K562 (cell line): ENCODE data around the gene FDX2. TPM values are rescaled to one million over a fixed set of nuclear protein-coding genes. Genes with fewer than 3 reads are reported as not detected.
A peak's percentile ranks its signal among the peaks of the same experiment; 100 is the strongest.

ENCODE experiments used
- ADNP ChIP-seq: fragments of 200-800 bp; sonication (Bioruptor generic); IDR thresholded peaks from 2 replicates; pipeline ENCODE4 v1.6.1; 2016; ENCODE audit warnings: missing genetic modification characterization, missing compliant biosample characterization
- CBFB ChIP-seq: sonication (generic); formaldehyde crosslinking; IDR thresholded peaks from 2 replicates; pipeline ENCODE4 v1.4.0; 2020; ENCODE audit warnings: mild to moderate bottlenecking, missing genetic modification reagents
- DACH1 ChIP-seq: fragments of 450-650 bp; IDR thresholded peaks from 2 replicates; pipeline ENCODE4 v1.6.1; 2018; ENCODE audit not compliant: partially characterized antibody
- HNRNPL ChIP-seq: fragments of 200-400 bp; formaldehyde crosslinking; IDR thresholded peaks from 2 replicates; pipeline ENCODE4 v1.6.1; 2017; ENCODE audit warnings: low read depth, mild to moderate bottlenecking, low read length
- HNRNPLL ChIP-seq: fragments of 200-400 bp; formaldehyde crosslinking; IDR thresholded peaks from 2 replicates; pipeline ENCODE4 v1.6.1; 2017; ENCODE audit warnings: low read length, low read depth, mild to moderate bottlenecking; ENCODE audit not compliant: poor library complexity, severe bottlenecking
- HNRNPUL1 ChIP-seq: fragments of 200-400 bp; formaldehyde crosslinking; IDR thresholded peaks from 2 replicates; pipeline ENCODE4 v1.6.1; 2017; ENCODE audit warnings: low read length
- KAT2B ChIP-seq: IDR thresholded peaks from one replicate; pipeline ENCODE4 v1.6.1; 2012; ENCODE audit warnings: low read depth, mild to moderate bottlenecking, control low read depth, inconsistent platforms, low read length, moderate library complexity
- KLF10 ChIP-seq: fragments of 250-450 bp; sonication (Bioruptor Pico); IDR thresholded peaks from 2 replicates; pipeline ENCODE4 v1.6.1; 2021; ENCODE audit warnings: matching md5 sums
- MCM5 ChIP-seq: fragments of 450-650 bp; IDR thresholded peaks from 2 replicates; pipeline ENCODE4 v1.6.1; 2016; ENCODE audit warnings: low read depth
- MCM7 ChIP-seq, 2 experiments: fragments of 450-650 bp; IDR thresholded peaks; 2 replicates each; pipeline ENCODE4 v1.6.1; 2016 to 2018
- NFATC3 ChIP-seq: fragments of 450-650 bp; IDR thresholded peaks from 2 replicates; pipeline ENCODE4 v1.6.1; 2017; ENCODE audit warnings: mild to moderate bottlenecking
- RBBP5 ChIP-seq: fragments of 200-600 bp; sonication (generic); IDR thresholded peaks from 2 replicates; pipeline ENCODE4 v1.6.1; 2012; ENCODE audit warnings: borderline replicate concordance, mild to moderate bottlenecking, low read length, control low read depth, inconsistent platforms; ENCODE audit not compliant: insufficient read depth, poor library complexity, severe bottlenecking
- SETDB1 ChIP-seq: IDR thresholded peaks from one replicate; pipeline ENCODE4 v1.6.1; 2012; ENCODE audit warnings: low read length, control low read depth, inconsistent platforms
- XRCC3 ChIP-seq: fragments of 450-650 bp; IDR thresholded peaks from 2 replicates; pipeline ENCODE4 v1.6.1; 2017; ENCODE audit warnings: mild to moderate bottlenecking, moderate library complexity
- ZFP36 ChIP-seq: fragments of 150-350 bp; IDR thresholded peaks from 2 replicates; pipeline ENCODE4 v1.6.1; 2018; ENCODE audit warnings: low read length, low read depth; ENCODE audit not compliant: partially characterized antibody
- ZNF143 ChIP-seq: sonication (generic); formaldehyde crosslinking; IDR thresholded peaks from 2 replicates; pipeline ENCODE4 v1.9.0; 2022; ENCODE audit warnings: mild to moderate bottlenecking, missing genetic modification reagents
- ZNF232 ChIP-seq: sonication (generic); formaldehyde crosslinking; IDR thresholded peaks from 2 replicates; pipeline ENCODE4 v1.8.0; 2022; ENCODE audit warnings: mild to moderate bottlenecking, missing genetic modification reagents
- polyA plus RNA-seq, 8 experiments: library from polyadenylated mRNA; depleted of rRNA in 4 of 8; stranded (reverse) in 5 of 8; unstranded in 3 of 8; fragments of >200 nt; fragmentation: Nextera tagmentation in 2 of 8; fragmentation: Illumina TruSeq in 1 of 8; extraction: Ambion mirVana in 2 of 8; extraction: Trizol in 1 of 8; gene quantifications; 2 replicates each; pipeline versions ENCODE4 v1.2.1 to v1.2.3, GENCODE V29; 2011 to 2014; ENCODE audit warnings: inconsistent platforms in 1 of 8, missing spikeins in 1 of 8
- total RNA-seq, 7 experiments: library from RNA; depleted of rRNA in 6 of 7; stranded (reverse); fragments of >200 nt in 6 of 7; fragmentation: Illumina TruSeq in 2 of 7; extraction: Trizol in 2 of 7; gene quantifications; 2 replicates each; pipeline versions ENCODE4 v1.2.1 to v1.2.3, GENCODE V29; 2011 to 2021; ENCODE audit warnings: low replicate concordance in 1 of 7
- TF ChIP-seq, protein P1 (sequence below): fragments of 250-450 bp; sonication (Bioruptor Pico); IDR thresholded peaks from 2 replicates; pipeline ENCODE4 v1.5.0; 2021; ENCODE audit warnings: mild to moderate bottlenecking, borderline replicate concordance
- TF ChIP-seq, protein P2 (sequence below): sonication (generic); formaldehyde crosslinking; IDR thresholded peaks from 2 replicates; pipeline ENCODE4 v1.9.0; 2022; ENCODE audit warnings: mild to moderate bottlenecking, missing genetic modification reagents
- TF ChIP-seq, protein P3 (sequence below): IDR thresholded peaks from 2 replicates; pipeline ENCODE4 v1.6.1; 2014; ENCODE audit warnings: antibody characterized with exemption
- TF ChIP-seq, protein P4 (sequence below): fragments of 250-450 bp; sonication (Bioruptor Pico); IDR thresholded peaks from 2 replicates; pipeline ENCODE4 v1.4.0; 2020; ENCODE audit warnings: mild to moderate bottlenecking, moderate library complexity, borderline replicate concordance
- TF ChIP-seq, protein P5 (sequence below): fragments of 450-650 bp; formaldehyde crosslinking; IDR thresholded peaks from 2 replicates; pipeline ENCODE4 v1.4.0; 2020; ENCODE audit warnings: mild to moderate bottlenecking, moderate library complexity

Gene FDX2
- total and polyA plus RNA-seq, 9 of the 15 experiments (the other 6 are each of a cell fraction or from before 2014, with no cell fraction given): 2.5 to 49.8 (median 29.7) TPM

DNA sequence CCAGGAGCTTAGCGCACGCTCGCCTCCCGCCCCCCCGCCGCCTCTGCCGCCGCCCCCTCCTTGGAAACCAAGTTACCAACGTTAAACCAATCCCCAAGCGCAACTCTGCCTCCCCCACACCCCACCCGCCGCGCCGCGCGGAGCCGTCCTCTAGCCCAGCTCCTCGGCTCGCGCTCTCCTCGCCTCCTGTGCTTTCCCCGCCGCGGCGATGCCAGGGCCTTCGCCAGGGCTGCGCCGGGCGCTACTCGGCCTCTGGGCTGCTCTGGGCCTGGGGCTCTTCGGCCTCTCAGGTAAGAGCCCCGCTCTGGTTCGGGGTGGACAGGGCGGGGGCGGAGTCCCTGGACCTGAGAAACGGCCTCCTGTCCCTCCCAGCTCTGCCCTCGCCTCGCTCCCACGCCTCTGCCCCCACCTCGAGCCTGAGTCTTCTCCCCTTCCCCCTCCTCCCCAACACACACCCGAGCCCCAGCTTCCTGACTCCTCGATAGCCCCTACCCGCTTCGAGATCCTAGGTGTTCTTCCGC, 25.9 kb downstream of the FDX2 start, which contains the start of gene ICAM5 (continued):
- TF ChIP-seq, protein P1, sequence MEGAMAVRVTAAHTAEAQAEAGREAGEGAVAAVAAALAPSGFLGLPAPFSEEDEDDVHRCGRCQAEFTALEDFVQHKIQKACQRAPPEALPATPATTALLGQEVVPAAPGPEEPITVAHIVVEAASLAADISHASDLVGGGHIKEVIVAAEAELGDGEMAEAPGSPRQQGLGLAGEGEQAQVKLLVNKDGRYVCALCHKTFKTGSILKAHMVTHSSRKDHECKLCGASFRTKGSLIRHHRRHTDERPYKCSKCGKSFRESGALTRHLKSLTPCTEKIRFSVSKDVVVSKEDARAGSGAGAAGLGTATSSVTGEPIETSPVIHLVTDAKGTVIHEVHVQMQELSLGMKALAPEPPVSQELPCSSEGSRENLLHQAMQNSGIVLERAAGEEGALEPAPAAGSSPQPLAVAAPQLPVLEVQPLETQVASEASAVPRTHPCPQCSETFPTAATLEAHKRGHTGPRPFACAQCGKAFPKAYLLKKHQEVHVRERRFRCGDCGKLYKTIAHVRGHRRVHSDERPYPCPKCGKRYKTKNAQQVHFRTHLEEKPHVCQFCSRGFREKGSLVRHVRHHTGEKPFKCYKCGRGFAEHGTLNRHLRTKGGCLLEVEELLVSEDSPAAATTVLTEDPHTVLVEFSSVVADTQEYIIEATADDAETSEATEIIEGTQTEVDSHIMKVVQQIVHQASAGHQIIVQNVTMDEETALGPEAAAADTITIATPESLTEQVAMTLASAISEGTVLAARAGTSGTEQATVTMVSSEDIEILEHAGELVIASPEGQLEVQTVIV (CRISPR knock-in tag): no peak
- TF ChIP-seq XRCC3 (no peak), HNRNPLL (no peak), MCM5 (no peak), MCM7 (IDR thresholded peaks at IDR 0.05) (no peak), ADNP (tag) (no peak), SETDB1 (no peak), ZNF143 (no peak), KAT2B (no peak), RBBP5 (no peak), ZFP36 (peak; percentile 29), NFATC3 (no peak), ZNF232 (CRISPR knock-in tag) (no peak), HNRNPL (peak; percentile 87), KLF10 (CRISPR knock-in tag) (no peak), HNRNPUL1 (no peak), CBFB (no peak), DACH1 (no peak)
- TF ChIP-seq, protein P2, sequence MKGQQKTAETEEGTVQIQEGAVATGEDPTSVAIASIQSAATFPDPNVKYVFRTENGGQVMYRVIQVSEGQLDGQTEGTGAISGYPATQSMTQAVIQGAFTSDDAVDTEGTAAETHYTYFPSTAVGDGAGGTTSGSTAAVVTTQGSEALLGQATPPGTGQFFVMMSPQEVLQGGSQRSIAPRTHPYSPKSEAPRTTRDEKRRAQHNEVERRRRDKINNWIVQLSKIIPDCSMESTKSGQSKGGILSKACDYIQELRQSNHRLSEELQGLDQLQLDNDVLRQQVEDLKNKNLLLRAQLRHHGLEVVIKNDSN: no peak
- TF ChIP-seq, protein P3, sequence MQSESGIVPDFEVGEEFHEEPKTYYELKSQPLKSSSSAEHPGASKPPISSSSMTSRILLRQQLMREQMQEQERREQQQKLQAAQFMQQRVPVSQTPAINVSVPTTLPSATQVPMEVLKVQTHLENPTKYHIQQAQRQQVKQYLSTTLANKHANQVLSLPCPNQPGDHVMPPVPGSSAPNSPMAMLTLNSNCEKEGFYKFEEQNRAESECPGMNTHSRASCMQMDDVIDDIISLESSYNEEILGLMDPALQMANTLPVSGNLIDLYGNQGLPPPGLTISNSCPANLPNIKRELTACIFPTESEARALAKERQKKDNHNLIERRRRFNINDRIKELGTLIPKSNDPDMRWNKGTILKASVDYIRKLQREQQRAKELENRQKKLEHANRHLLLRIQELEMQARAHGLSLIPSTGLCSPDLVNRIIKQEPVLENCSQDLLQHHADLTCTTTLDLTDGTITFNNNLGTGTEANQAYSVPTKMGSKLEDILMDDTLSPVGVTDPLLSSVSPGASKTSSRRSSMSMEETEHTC: no peak
- TF ChIP-seq, protein P4, sequence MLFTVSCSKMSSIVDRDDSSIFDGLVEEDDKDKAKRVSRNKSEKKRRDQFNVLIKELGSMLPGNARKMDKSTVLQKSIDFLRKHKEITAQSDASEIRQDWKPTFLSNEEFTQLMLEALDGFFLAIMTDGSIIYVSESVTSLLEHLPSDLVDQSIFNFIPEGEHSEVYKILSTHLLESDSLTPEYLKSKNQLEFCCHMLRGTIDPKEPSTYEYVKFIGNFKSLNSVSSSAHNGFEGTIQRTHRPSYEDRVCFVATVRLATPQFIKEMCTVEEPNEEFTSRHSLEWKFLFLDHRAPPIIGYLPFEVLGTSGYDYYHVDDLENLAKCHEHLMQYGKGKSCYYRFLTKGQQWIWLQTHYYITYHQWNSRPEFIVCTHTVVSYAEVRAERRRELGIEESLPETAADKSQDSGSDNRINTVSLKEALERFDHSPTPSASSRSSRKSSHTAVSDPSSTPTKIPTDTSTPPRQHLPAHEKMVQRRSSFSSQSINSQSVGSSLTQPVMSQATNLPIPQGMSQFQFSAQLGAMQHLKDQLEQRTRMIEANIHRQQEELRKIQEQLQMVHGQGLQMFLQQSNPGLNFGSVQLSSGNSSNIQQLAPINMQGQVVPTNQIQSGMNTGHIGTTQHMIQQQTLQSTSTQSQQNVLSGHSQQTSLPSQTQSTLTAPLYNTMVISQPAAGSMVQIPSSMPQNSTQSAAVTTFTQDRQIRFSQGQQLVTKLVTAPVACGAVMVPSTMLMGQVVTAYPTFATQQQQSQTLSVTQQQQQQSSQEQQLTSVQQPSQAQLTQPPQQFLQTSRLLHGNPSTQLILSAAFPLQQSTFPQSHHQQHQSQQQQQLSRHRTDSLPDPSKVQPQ (CRISPR knock-in tag): no peak
- TF ChIP-seq, protein P5, sequence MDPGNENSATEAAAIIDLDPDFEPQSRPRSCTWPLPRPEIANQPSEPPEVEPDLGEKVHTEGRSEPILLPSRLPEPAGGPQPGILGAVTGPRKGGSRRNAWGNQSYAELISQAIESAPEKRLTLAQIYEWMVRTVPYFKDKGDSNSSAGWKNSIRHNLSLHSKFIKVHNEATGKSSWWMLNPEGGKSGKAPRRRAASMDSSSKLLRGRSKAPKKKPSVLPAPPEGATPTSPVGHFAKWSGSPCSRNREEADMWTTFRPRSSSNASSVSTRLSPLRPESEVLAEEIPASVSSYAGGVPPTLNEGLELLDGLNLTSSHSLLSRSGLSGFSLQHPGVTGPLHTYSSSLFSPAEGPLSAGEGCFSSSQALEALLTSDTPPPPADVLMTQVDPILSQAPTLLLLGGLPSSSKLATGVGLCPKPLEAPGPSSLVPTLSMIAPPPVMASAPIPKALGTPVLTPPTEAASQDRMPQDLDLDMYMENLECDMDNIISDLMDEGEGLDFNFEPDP (CRISPR knock-in tag): no peak
